Esophagus squamous epithelium (tissue), 4 donors: ENCODE results near the gene NR2C2.

Experiments
- CTCF ChIP-seq, 6 experiments: fragments of 450-650 bp in 4 of 6; fragments of 200-600 bp in 2 of 6; sonication (generic) in 2 of 6; IDR thresholded peaks; one replicate each; pipeline ENCODE4 v1.5.1; 2016 to 2019; ENCODE audit warnings: antibody characterized with exemption in 6 of 6, mild to moderate bottlenecking in 4 of 6, moderate library complexity in 4 of 6
- POLR2A ChIP-seq, 4 donors: fragments of 450-650 bp; IDR thresholded peaks; one replicate each; pipeline ENCODE4 v1.6.1; 2017; ENCODE audit warnings: antibody characterized with exemption in 4 of 4, mild to moderate bottlenecking in 4 of 4, moderate library complexity in 3 of 4

GRCh38 chr3:15041950-15042349 lies 94.6 kb downstream of the NR2C2 start:
- TF ChIP-seq POLR2A (IDR thresholded peaks at IDR 0.05) (no peak), CTCF (IDR thresholded peaks at IDR 0.05) (no peak)
